ENCODE measurements around the gene PKHD1. TPM values are rescaled to one million over a fixed set of nuclear protein-coding genes. Genes with fewer than 3 reads are reported as not detected.

PKHD1 gene
- total and polyA plus RNA-seq, 2 of the 13 experiments (the other 11 are each of a cell fraction or from before 2014, with no cell fraction given): 0.01 to 0.13 TPM

- no peak for TF ChIP-seq ZNF510 (CRISPR knock-in tag; IDR thresholded peaks at IDR 0.05; ENCODE audit: low read depth)
- no peak for TF ChIP-seq ESRRA (CRISPR knock-in tag; IDR thresholded peaks at IDR 0.05; ENCODE audit: low read depth)
- TF ChIP-seq ZNF616 (CRISPR knock-in tag; IDR thresholded peaks at IDR 0.05; ENCODE audit: low read depth): no peak
- TF ChIP-seq BORCS8-MEF2B (CRISPR knock-in tag; IDR thresholded peaks at IDR 0.05): no peak
- TF ChIP-seq ZNF207 (IDR thresholded peaks at IDR 0.05; ENCODE audit: borderline replicate concordance): no peak
- TF ChIP-seq ISL2 (CRISPR knock-in tag; IDR thresholded peaks at IDR 0.05): no peak
- no peak for TF ChIP-seq ZNF816 (CRISPR knock-in tag; IDR thresholded peaks at IDR 0.05; ENCODE audit: borderline replicate concordance)
- TF ChIP-seq ZNF678 (CRISPR knock-in tag; IDR thresholded peaks at IDR 0.05): no peak
- TF ChIP-seq ZNF382 (CRISPR knock-in tag; IDR thresholded peaks at IDR 0.05; ENCODE audit: borderline replicate concordance): no peak
- no peak for TF ChIP-seq ZSCAN21 (CRISPR knock-in tag; IDR thresholded peaks at IDR 0.05; ENCODE audit: borderline replicate concordance)
- no peak for TF ChIP-seq AGO1 (IDR thresholded peaks at IDR 0.05; ENCODE audit: low read depth, low read length, poor library complexity, severe bottlenecking)
- TF ChIP-seq ZNF276 (CRISPR knock-in tag; IDR thresholded peaks at IDR 0.05; ENCODE audit: low read depth): no peak
- no peak for TF ChIP-seq UBTF (CRISPR knock-in tag; IDR thresholded peaks at IDR 0.05)
- no peak for TF ChIP-seq NCOA5 (CRISPR knock-in tag; IDR thresholded peaks at IDR 0.05)
- TF ChIP-seq ZNF30 (CRISPR knock-in tag; IDR thresholded peaks at IDR 0.05): no peak
- no peak for TF ChIP-seq ZNF546 (CRISPR knock-in tag; conservative IDR thresholded peaks at IDR 0.05)
- no peak for TF ChIP-seq ZNF598 (CRISPR knock-in tag; IDR thresholded peaks at IDR 0.05; ENCODE audit: borderline replicate concordance)
- no peak for TF ChIP-seq THAP7 (CRISPR knock-in tag; IDR thresholded peaks at IDR 0.05)
- no peak for TF ChIP-seq ZNF17 (CRISPR knock-in tag; IDR thresholded peaks at IDR 0.05)
- TF ChIP-seq HNF4A (CRISPR knock-in tag; IDR thresholded peaks at IDR 0.05): no peak
- no peak for DNase-seq (ENCODE audit: low spot score)
- Histone ChIP-seq H3K36me3 (replicated peaks in 1 of 2; ENCODE audit: control insufficient read depth in 1 of 2, insufficient read depth in 2 of 2, low read length in 2 of 2) (no peaks in the 10 kb centered on the region), H3K9me3 (ENCODE audit: low read length) (peaks cover 5% of the 10 kb centered on the region; the same call in 1 of the 2 replicates), H3K27me3 (ENCODE audit: control insufficient read depth in 1 of 2, insufficient read depth in 2 of 2, low read length in 2 of 2) (no peaks in the 10 kb centered on the region), H3K4me1 (ENCODE audit: insufficient read depth, low read length) (no peaks in the 10 kb centered on the region), H2AFZ (ENCODE audit: low read length) (no peak overlapping the region), H3K4me2 (ENCODE audit: low read depth, low read length) (no peak overlapping the region), H3K4me3 (replicated peaks in 1 of 3; ENCODE audit: insufficient read depth in 1 of 3, low read depth in 2 of 3, low read length in 3 of 3) (no peak overlapping the region), H3K79me2 (ENCODE audit: insufficient read depth, low read length) (no peaks in the 10 kb centered on the region), H3K27ac (ENCODE audit: extremely low read length, insufficient read depth, low read length) (no peak overlapping the region), H3K9ac (ENCODE audit: insufficient read depth, low read depth, low read length) (no peak overlapping the region), H4K20me1 (ENCODE audit: insufficient read depth, low read length) (no peaks in the 10 kb centered on the region)
- no peak for FAIRE-seq
- no peak for ATAC-seq
- intact Hi-C loops (cut with micrococcal nuclease; ENCODE audit: unreplicated experiment): no loop called here
- no TSS peak for BruUV-seq (replicated peaks)
- 6% methylated on average over 1 of the region's 1 CpG for WGBS (ENCODE audit: low lambda C conversion rate)
- in situ Hi-C loops (cut with HindIII; ENCODE audit: extremely low pct_ligation_motif_present, low pct_unique_long_range_greater_than_20kb): no loop called here
- ChIA-PET CTCF (ENCODE audit: low intra/inter-chr PET ratio, low total read pairs) (no interaction called here), POLR2A (no interaction called here)
These were observed 295.0 kb downstream of the PKHD1 start for GRCh38 chr6:51792273-51793030.

Data from HepG2 (cell line).